Measurements from ENCODE around the gene TFCP2.

GRCh38 chr12:51131745-51132521 is 41.0 kb downstream of the TFCP2 start:
- TF ChIP-seq CTCF (conservative IDR thresholded peaks at IDR 0.05; ENCODE audit: low read depth, low read length) = no peak
- no peak for TF ChIP-seq EZH2 (IDR thresholded peaks at IDR 0.05; ENCODE audit: low read length, unreplicated experiment)
